Measurements from ENCODE around the gene DTD1.
"Not testable (repeated sequence)": the region's sequence is repeated elsewhere in the genome, so short reads cannot be mapped to it uniquely, and the experiment has no call there.

The DTD1 gene

DNA sequence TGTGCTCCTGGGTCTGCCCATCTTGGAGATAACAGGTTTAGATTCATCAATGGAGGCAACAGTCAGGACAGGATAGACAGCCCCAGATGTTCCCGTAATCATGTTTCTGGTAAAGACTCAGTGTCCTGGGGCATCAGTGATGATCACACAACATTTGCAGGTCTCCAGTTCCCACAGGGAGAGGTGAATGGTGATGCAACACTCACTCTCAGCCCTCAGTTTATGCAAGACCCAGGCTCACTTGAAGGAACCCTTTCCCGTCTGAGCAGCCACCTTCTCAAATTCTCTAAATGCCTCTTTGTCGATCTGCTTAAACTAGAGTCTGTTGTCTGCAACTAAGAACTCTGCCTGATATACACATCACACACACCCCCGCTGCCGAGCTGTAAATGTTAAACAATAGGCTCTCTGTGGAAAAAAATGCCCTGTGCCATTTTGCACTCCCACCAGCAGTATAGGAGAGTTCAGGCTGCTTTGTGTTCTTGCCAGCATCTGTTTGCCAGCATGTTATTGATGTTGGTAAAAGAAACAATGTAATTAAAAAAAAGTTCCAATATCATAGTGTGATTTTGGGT is 195.6 kb downstream of the DTD1 start:
- Histone ChIP-seq H3K27ac (ENCODE audit: poor library complexity, severe bottlenecking) (no peak overlapping the region), H3K27me3 (ENCODE audit: insufficient read depth, poor library complexity, severe bottlenecking) (no peaks in the 10 kb centered on the region), H3K4me1 (ENCODE audit: insufficient read depth, poor library complexity, severe bottlenecking) (no peaks in the 10 kb centered on the region), H3K4me3 (ENCODE audit: severe bottlenecking) (no peak overlapping the region), H3K9me3 (ENCODE audit: severe bottlenecking) (peaks cover 2% of the 10 kb centered on the region), H3K36me3 (ENCODE audit: low read depth) (no peaks in the 10 kb centered on the region)
- no peak for ATAC-seq (ENCODE audit: low read depth)
- TF ChIP-seq, protein P1, sequence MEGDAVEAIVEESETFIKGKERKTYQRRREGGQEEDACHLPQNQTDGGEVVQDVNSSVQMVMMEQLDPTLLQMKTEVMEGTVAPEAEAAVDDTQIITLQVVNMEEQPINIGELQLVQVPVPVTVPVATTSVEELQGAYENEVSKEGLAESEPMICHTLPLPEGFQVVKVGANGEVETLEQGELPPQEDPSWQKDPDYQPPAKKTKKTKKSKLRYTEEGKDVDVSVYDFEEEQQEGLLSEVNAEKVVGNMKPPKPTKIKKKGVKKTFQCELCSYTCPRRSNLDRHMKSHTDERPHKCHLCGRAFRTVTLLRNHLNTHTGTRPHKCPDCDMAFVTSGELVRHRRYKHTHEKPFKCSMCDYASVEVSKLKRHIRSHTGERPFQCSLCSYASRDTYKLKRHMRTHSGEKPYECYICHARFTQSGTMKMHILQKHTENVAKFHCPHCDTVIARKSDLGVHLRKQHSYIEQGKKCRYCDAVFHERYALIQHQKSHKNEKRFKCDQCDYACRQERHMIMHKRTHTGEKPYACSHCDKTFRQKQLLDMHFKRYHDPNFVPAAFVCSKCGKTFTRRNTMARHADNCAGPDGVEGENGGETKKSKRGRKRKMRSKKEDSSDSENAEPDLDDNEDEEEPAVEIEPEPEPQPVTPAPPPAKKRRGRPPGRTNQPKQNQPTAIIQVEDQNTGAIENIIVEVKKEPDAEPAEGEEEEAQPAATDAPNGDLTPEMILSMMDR (IDR thresholded peaks at IDR 0.05; ENCODE audit: poor library complexity, severe bottlenecking), result no peak
- DNase-seq (ENCODE audit: low spot score), result no peak

DNA sequence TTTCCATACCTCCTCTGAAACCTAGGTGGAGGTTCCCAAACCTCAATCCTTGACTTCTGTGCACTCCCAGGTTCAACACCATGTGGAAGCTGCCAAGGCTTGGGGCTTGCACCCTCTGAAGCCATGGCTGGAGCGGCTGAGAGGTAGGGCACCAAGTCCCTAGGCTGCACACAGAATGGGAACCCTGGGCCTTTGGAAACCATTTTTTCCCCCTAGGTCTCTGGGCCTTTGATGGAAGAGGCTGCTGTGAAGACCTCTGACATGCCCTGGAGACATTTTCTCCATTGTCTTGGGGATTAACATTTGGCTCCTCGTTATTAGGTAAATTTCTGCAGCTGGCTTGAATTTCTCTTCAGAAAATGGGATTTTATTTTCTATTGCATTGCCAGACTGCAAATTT is 199.2 kb downstream of the DTD1 start:
- ATAC-seq (ENCODE audit: low read depth); H3K36me3 ChIP-seq (ENCODE audit: low read depth); H3K9me3 ChIP-seq (ENCODE audit: severe bottlenecking); H3K4me3 ChIP-seq (ENCODE audit: severe bottlenecking); DNase-seq (ENCODE audit: low spot score); H3K27me3 ChIP-seq (ENCODE audit: insufficient read depth, poor library complexity, severe bottlenecking); H3K27ac ChIP-seq (ENCODE audit: poor library complexity, severe bottlenecking); H3K4me1 ChIP-seq (ENCODE audit: insufficient read depth, poor library complexity, severe bottlenecking): not testable (repeated sequence)

DNA sequence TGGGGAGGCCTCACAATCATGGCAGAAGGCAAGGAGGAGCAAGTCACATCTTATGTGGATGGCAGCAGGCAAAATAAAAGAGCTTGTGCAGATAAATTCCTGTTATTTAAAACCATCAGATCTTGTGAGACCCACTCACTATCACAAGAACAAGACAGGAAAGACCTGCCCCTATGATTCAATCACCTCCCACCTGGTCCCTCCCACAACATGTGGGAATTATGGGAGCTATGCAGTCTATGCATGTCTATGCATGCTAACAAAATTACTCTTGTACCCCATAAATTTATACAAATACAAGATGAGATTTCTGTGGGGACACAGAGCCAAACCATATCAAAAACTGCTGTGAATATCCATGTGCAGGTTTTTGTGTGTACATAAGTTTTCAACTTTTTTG is 200.2 kb downstream of the DTD1 start:
- no peaks in the 10 kb centered on the region for H3K27me3 ChIP-seq (ENCODE audit: insufficient read depth, poor library complexity, severe bottlenecking)
- H3K9me3 ChIP-seq (ENCODE audit: severe bottlenecking), result peaks cover 2% of the 10 kb centered on the region
- TF ChIP-seq, protein P1 (IDR thresholded peaks at IDR 0.05; ENCODE audit: poor library complexity, severe bottlenecking), result no peak
- H3K4me1 ChIP-seq (ENCODE audit: insufficient read depth, poor library complexity, severe bottlenecking), result no peaks in the 10 kb centered on the region
- H3K4me3 ChIP-seq (ENCODE audit: severe bottlenecking), result no peak overlapping the region
- no peak overlapping the region for H3K27ac ChIP-seq (ENCODE audit: poor library complexity, severe bottlenecking)
- no peaks in the 10 kb centered on the region for H3K36me3 ChIP-seq (ENCODE audit: low read depth)
- DNase-seq (ENCODE audit: low spot score) (no peak), ATAC-seq (ENCODE audit: low read depth) (no peak)

DNA sequence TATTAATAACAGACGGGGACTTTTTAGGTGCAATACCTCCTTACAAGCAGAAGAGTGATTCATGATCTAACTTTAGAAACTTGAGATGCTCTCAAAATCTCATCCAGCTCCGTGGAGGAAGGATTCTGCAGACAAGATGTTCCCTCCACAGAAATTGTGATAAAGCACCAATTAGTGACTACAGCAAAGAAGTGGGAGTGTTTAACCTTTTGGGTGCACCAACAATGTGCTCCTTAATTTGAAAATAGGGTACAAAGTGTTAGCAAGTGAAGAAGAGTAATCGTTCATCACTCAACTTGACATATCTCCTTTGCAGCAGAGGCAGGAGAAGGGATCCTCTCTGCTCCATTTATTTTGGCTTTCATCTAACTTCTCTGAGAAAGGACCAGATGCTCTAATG is 202.9 kb downstream of the DTD1 start:
- H3K9me3 ChIP-seq (ENCODE audit: severe bottlenecking), result peaks cover 2% of the 10 kb centered on the region
- H3K27ac ChIP-seq (ENCODE audit: poor library complexity, severe bottlenecking), result no peak overlapping the region
- no peak overlapping the region for H3K4me3 ChIP-seq (ENCODE audit: severe bottlenecking)
- H3K36me3 ChIP-seq (ENCODE audit: low read depth), result no peaks in the 10 kb centered on the region
- DNase-seq (ENCODE audit: low spot score) (no peak), ATAC-seq (ENCODE audit: low read depth) (no peak)
- no peaks in the 10 kb centered on the region for H3K27me3 ChIP-seq (ENCODE audit: insufficient read depth, poor library complexity, severe bottlenecking)
- TF ChIP-seq, protein P1 (IDR thresholded peaks at IDR 0.05; ENCODE audit: poor library complexity, severe bottlenecking), result no peak
- H3K4me1 ChIP-seq (ENCODE audit: insufficient read depth, poor library complexity, severe bottlenecking), result no peaks in the 10 kb centered on the region

DNA sequence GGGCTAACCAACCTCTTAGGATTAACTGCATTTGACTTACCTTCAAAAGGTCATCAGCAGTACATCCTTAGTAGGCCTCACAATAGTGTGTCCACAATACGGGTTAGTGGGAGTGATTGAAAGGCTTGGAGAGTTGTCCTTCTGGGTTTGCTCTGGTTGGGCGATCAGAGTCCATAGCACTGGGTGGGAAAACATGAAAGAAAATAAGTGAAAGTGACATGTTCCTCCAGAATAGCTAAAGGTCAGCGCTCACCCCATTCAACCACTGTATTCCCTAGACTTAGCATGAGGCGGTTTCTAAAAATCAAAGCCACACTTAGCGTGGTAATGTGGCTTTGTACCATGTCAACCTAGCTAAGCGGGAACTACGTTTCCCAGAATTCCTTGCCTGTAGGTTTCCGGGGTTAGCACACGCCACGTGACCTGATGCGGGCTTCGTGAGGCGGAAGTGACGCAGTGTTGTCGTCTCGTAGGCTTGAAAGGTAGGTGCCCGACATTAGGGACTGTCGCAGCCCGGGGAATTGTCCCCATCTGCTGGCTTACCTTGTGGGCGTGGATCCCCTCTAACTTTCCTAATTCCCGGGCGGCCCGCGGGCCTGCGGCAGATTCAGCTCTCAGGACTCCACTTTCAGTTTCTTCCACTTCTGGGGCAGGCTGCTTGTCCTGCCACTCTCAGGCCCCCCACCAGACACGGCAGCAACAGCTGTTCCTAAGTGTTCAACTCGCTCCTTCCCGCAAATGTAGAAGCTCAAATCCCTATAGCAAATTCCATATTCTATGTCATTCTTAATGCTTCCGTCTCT is 206.0 kb downstream of the DTD1 start:
- Histone ChIP-seq H3K9me3 (ENCODE audit: severe bottlenecking) (no peaks in the 10 kb centered on the region), H3K4me1 (ENCODE audit: insufficient read depth, poor library complexity, severe bottlenecking) (no peaks in the 10 kb centered on the region), H3K27me3 (ENCODE audit: insufficient read depth, poor library complexity, severe bottlenecking) (no peaks in the 10 kb centered on the region), H3K36me3 (ENCODE audit: low read depth) (no peaks in the 10 kb centered on the region), H3K4me3 (ENCODE audit: severe bottlenecking) (peak overlapping the region; percentile 59), H3K27ac (ENCODE audit: poor library complexity, severe bottlenecking) (no peak overlapping the region)
- TF ChIP-seq, protein P1 (IDR thresholded peaks at IDR 0.05; ENCODE audit: poor library complexity, severe bottlenecking), result peak; percentile 12
- ATAC-seq (ENCODE audit: low read depth) (peak; percentile 93), DNase-seq (ENCODE audit: low spot score) (peak; percentile 80)
